ENCODE data around the gene EXOSC6.

DNA sequence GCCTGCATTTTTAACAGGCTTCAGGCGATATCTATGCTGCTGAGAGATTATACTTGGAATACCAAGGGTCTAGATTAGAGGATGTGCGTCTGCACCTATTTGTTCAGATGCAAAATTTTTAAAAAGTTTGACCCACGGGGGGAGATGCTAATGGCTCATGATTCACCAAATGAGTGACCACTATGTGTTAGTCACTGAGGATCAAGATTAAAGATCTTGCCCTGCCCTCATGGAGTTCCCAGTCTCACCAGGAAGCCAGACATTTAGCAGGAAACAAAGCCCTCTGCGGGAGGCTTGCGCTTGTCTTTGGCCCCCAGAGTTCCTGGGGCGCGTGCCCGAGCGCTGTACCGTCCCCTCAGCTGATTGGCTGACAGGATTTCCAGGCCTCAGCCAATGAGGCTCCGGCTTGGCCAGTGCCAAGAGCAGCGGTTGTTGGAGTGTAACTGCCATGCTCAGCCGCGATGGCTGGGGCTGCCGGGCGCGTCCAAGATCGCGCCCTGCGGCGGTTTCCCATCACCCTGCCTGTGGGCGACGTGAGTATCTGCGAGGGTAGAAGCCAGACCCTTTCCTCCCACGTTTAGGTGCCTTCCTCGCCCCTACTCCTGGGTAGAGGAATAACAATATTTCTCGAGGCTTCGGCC lies 42.8 kb upstream of the EXOSC6 start:
- TF ChIP-seq, protein P1, sequence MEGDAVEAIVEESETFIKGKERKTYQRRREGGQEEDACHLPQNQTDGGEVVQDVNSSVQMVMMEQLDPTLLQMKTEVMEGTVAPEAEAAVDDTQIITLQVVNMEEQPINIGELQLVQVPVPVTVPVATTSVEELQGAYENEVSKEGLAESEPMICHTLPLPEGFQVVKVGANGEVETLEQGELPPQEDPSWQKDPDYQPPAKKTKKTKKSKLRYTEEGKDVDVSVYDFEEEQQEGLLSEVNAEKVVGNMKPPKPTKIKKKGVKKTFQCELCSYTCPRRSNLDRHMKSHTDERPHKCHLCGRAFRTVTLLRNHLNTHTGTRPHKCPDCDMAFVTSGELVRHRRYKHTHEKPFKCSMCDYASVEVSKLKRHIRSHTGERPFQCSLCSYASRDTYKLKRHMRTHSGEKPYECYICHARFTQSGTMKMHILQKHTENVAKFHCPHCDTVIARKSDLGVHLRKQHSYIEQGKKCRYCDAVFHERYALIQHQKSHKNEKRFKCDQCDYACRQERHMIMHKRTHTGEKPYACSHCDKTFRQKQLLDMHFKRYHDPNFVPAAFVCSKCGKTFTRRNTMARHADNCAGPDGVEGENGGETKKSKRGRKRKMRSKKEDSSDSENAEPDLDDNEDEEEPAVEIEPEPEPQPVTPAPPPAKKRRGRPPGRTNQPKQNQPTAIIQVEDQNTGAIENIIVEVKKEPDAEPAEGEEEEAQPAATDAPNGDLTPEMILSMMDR (IDR thresholded peaks at IDR 0.05) = no peak
- TF ChIP-seq POLR2AphosphoS5 (IDR thresholded peaks at IDR 0.05) = no peak
- no peak for TF ChIP-seq POLR2A (IDR thresholded peaks at IDR 0.05)
